Heart right ventricle (tissue), 16 donors: ENCODE data around the gene SLC6A5. TPM values are rescaled to one million over a fixed set of nuclear protein-coding genes. Genes with fewer than 3 reads are reported as not detected.

ENCODE experiments used
- ATAC-seq, 8 donors: fragments of 200-7000 bp; cut with Tn5 transposase; one replicate each; pipeline ENCODE4 v1.9.1; 2020; ENCODE audit warnings: mild to moderate bottlenecking in 8 of 8, moderate library complexity in 8 of 8, moderate number of reproducible peaks in 1 of 8
- DNase-seq, 2 donors: peaks; one replicate each; pipeline ENCODE4 v3.0.0-alpha.2; 2020
- H3K27ac ChIP-seq, 10 donors: fragments of 200-600 bp; sonication (generic) in 2 of 10; one replicate each; pipeline versions ENCODE4 v1.5.0 to v1.8.0; 2020 to 2022; ENCODE audit warnings: mild to moderate bottlenecking in 3 of 10
- H3K27me3 ChIP-seq, 7 donors: fragments of 200-600 bp; one replicate each; pipeline ENCODE4 v1.8.0; 2021 to 2022; ENCODE audit warnings: mild to moderate bottlenecking in 2 of 7
- H3K36me3 ChIP-seq, 9 donors: fragments of 200-600 bp; sonication (generic) in 1 of 9; one replicate each; pipeline versions ENCODE4 v1.5.0 to v1.8.0; 2020 to 2022; ENCODE audit warnings: mild to moderate bottlenecking in 2 of 9
- H3K4me1 ChIP-seq, 9 donors: fragments of 200-600 bp; sonication (generic) in 1 of 9; one replicate each; pipeline versions ENCODE4 v1.5.0 to v1.8.0; 2020 to 2022; ENCODE audit warnings: mild to moderate bottlenecking in 4 of 9
- H3K4me3 ChIP-seq, 10 donors: fragments of 200-600 bp; sonication (generic) in 2 of 10; one replicate each; pipeline versions ENCODE4 v1.5.0 to v1.8.0; 2020 to 2022; ENCODE audit warnings: mild to moderate bottlenecking in 7 of 10, moderate library complexity in 2 of 10
- H3K9me3 ChIP-seq, 11 donors: fragments of 200-600 bp in 10 of 11; sonication (generic) in 2 of 11; one replicate each; pipeline versions ENCODE4 v1.5.0 to v1.8.0; 2013 to 2022; ENCODE audit warnings: mild to moderate bottlenecking in 2 of 11, control low read depth in 1 of 11, moderate library complexity in 1 of 11
- CTCF ChIP-seq, 9 donors: fragments of 200-600 bp; sonication (generic) in 2 of 9; IDR thresholded peaks; one replicate each; pipeline versions ENCODE4 v1.5.0 to v1.8.0; 2021 to 2022; ENCODE audit warnings: antibody characterized with exemption in 9 of 9, mild to moderate bottlenecking in 5 of 9, moderate library complexity in 1 of 9
- WGBS, 2 donors: extraction: QIAGEN DNeasy Blood & Tissue Kit; methylation state at CpG; one replicate each; pipeline ENCODE4 v1.1.7; 2013; ENCODE audit warnings: inconsistent platforms in 1 of 2; 5-methylcytosine and 5-hydroxymethylcytosine counted together
- intact Hi-C, 10 donors: fragments of 100-400 bp; cut with DNase I; formaldehyde crosslinking; loops; one replicate each; pipeline versions ENCODE4 v1.11.1 to v1.14.2; 2022
- polyA plus RNA-seq, 2 donors: library from polyadenylated mRNA; stranded (reverse); fragments of 200-250 nt; gene quantifications; one replicate each; pipeline ENCODE4 v1.2.3, GENCODE V29; 2013
- total RNA-seq, 10 donors: library from RNA; stranded (reverse); fragmentation: NEBNext Ultra II Directional in 3 of 10; extraction: Animal tissue kit (Norgen Biotek cat#: 25700) in 3 of 10; gene quantifications; one replicate each; pipeline versions ENCODE4 v1.2.1 to v1.2.4, GENCODE V29; 2021 to 2023
- donor health status: Arrhythmogenic right ventricular cardiomyopathy.
- donor health status: ischemic (EF 13 %, LVEDD 7.1; RV severe dilation, severe dysfunction).
- donor health status: healthy with polysubstance abuse.
- donor health status: DM: no; HTN: yes; CAD: no.
- donor health status: DM: no; HTN: no; CAD: no.
- donor health status: ischemic (EF 25% LVEDD 6.9; RV normal size, moderate dysfunction).
- donor health status: ischemic (EF 25% LVEDD 5.7; RV mildly dilated, moderate dysfunction).
- donor health status: healthy.
- donor health status: DM: yes; HTN: yes; CAD: no.
- donor health status: Ischemic cardiomyopathy.
- donor health status: ischemic (EF 35%, LVEDD 5.7; RV mildly dilated, moderate dysfunction).
- donor health status: nonischemic (EF 11% LVEDD 7.7; RV severe dilation, severe dysfunction).
- donor health status: DM: yes; HTN: yes; CAD: no.
- donor health status: PGD.
- donor health status: ischemic (EF 29% LVEDD 5.4; RV normal size, mild dysfunction).
- donor health status: nonischemic (EF 23%, LVEDD 6.1; RV moderate dilation, normal function).

The SLC6A5 gene
- total and polyA plus RNA-seq, 12 donors = not detected

- intact Hi-C loops = loop anchor here in 6 of 10 donors (10.0 kb wide), 5 partner anchors 874 to 1664 kb away; no protein-coding TSS in a partner anchor
- no peak for TF ChIP-seq CTCF (IDR thresholded peaks at IDR 0.05)
- ATAC-seq (no peak), DNase-seq (no peak)
- Histone ChIP-seq H3K4me3 (no peak overlapping the region), H3K27me3 (peaks cover 0 to 6% (median 0%) of the 10 kb centered on the region in 7 donors), H3K36me3 (no peaks in the 10 kb centered on the region), H3K27ac (no peak overlapping the region), H3K4me1 (no peaks in the 10 kb centered on the region), H3K9me3 (no peaks in the 10 kb centered on the region)
- WGBS, 2 donors = 94 to 95% methylated on average over 2 of the region's 2 CpGs
These were observed 41.0 kb downstream of the SLC6A5 start for GRCh38 chr11:20640401-20640800.

- ATAC-seq (no peak), DNase-seq (no peak)
- Histone ChIP-seq H3K4me3 (no peak overlapping the region), H3K27me3 (peaks cover 0 to 12% (median 0%) of the 10 kb centered on the region in 7 donors), H3K36me3 (no peaks in the 10 kb centered on the region), H3K4me1 (no peaks in the 10 kb centered on the region), H3K9me3 (no peaks in the 10 kb centered on the region), H3K27ac (no peak overlapping the region)
- 78 to 81% methylated on average over 4 of the region's 4 CpGs for WGBS, 2 donors
- no peak for TF ChIP-seq CTCF (IDR thresholded peaks at IDR 0.05)
- intact Hi-C loops = loop anchor here in 6 of 10 donors (10.0 kb wide), 5 partner anchors 870 to 1660 kb away; no protein-coding TSS in a partner anchor
These were observed 45.0 kb downstream of the SLC6A5 start for GRCh38 chr11:20644360-20644759.

GRCh38 chr11:20647976-20648565 lies 48.7 kb downstream of the SLC6A5 start:
- no peaks in the 10 kb centered on the region for H3K36me3 ChIP-seq
- H3K27ac ChIP-seq = no peak overlapping the region
- H3K27me3 ChIP-seq = peaks cover 0 to 25% (median 12%) of the 10 kb centered on the region in 7 donors
- H3K4me1 ChIP-seq = no peaks in the 10 kb centered on the region
- H3K4me3 ChIP-seq = no peak overlapping the region
- DNase-seq (peak in 1 of 2 donors; percentile 18), ATAC-seq (peak in 4 of 8 donors; percentile 12 to 53 (median 47))
- intact Hi-C loops = loop anchor here in 9 of 10 donors (2.0 to 10.0 kb wide), 10 partner anchors 864 to 1659 kb away; no protein-coding TSS in a partner anchor
- 38 to 43% methylated on average over 4 of the region's 4 CpGs for WGBS, 2 donors
- peak; percentile 64 to 92 (median 88) for TF ChIP-seq CTCF (IDR thresholded peaks at IDR 0.05)
- no peaks in the 10 kb centered on the region for H3K9me3 ChIP-seq

GRCh38 chr11:20652150-20652806 lies 52.9 kb downstream of the SLC6A5 start:
- no peaks in the 10 kb centered on the region for H3K4me1 ChIP-seq
- DNase-seq = no peak
- no peaks in the 10 kb centered on the region for H3K9me3 ChIP-seq
- no peak overlapping the region for H3K27ac ChIP-seq
- no peaks in the 10 kb centered on the region for H3K36me3 ChIP-seq
- no peak overlapping the region for H3K4me3 ChIP-seq
- H3K27me3 ChIP-seq = peaks cover 0 to 48% (median 23%) of the 10 kb centered on the region in 7 donors
- 81 to 86% methylated on average over 13 of the region's 13 CpGs for WGBS, 2 donors
- no peak for ATAC-seq
- intact Hi-C loops = loop anchor here in 1 of 10 donors (10.0 kb wide), 1 partner anchor 863 kb away; no protein-coding TSS in a partner anchor
- TF ChIP-seq CTCF (IDR thresholded peaks at IDR 0.05) = no peak
